Measurements from ENCODE around the gene PTPRR.

Gene PTPRR

DNA sequence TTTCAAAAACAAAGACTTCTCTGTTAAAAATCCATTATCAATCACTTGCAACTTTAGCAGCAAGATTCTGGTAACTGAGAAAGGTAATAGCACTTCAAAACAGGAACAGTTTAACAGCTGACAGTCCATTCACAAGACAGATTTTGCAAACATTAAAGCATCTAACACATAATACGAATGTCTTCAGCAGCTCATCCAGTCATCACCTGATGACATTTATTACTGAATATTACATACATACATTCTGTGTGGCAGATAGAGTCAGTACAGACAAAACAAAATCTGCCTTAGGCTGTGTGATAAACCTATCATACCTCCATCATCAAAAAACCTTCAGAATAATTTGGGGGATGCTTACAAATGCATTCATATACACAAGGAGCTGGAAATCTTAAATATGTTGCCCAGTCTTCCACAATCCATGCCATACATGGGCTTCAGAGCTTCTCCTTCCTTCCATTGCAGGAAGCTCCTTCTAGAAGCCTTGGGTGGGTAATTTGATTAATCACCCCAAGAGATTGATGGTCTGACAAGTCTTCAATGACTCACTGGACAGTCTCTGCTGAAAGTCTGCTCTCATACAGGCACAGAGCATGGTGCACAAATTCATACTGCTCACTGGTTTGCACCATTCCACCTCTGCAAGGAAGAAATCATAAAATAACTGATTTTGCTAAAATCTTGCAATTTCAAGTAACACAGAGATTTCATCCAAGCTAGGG is 281.7 kb downstream of the PTPRR start:
- no peak for DNase-seq

DNA sequence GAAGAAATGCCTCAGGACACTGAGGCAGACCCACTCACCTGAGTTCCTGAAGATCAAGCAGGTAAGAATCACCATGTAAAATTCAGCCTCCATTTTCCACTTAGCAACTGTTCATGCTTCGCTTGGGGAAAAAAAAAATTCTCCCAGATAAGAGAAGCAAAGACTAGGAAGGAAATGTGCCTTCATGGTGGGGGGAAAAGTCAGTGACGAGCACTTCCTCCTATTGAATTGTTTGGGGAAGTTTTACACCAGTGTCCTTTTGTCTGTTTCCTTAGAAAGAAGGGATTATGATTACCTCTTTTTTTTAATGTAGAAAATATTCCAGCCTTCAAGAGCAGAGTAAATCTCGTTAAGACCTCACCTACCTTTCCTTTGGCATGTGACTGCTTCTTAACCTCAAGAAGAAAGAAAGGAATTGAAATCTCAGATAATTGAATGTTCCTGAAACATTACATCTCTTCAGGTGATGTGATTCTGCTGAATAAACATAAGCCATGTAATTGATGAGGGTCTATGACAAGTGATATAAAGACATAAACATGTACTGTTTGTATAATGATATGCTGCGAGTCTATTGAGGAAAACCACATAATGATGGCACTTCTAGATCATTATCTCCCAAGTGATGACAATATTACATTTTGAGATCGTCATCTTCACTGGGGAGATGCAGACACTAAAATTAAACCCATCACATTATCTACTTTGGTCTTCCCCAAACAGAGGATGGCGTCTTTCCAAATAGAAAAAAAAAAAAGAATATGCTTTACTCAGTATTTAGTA is 283.0 kb downstream of the PTPRR start, which contains the start of gene PTPRB:
Gene PTPRB (minus strand): TSS at position 127 of the 783 bp plus-strand sequence. CDS start 34 bp downstream, at position 93.
- DNase-seq = no peak

DNA sequence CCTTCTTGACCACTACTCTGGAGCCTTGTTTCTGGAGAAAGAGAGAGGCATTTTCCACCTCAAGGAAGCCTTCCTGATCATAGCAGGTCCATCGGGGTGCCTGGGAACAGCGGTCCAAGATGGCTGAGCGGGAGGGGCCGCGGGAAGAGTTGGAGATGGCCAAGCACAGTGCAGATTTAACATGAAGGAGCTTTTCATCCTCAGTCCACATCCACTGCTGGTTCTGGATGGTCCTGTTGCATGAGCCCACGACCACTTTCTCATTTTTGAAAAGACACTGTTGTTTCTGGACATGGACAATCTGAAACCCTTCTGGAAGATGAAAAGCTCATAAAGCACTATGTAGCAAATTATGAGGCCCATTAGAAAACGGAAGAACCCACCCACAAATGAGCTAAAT is 284.8 kb downstream of the PTPRR start:
- DNase-seq = no peak

DNA sequence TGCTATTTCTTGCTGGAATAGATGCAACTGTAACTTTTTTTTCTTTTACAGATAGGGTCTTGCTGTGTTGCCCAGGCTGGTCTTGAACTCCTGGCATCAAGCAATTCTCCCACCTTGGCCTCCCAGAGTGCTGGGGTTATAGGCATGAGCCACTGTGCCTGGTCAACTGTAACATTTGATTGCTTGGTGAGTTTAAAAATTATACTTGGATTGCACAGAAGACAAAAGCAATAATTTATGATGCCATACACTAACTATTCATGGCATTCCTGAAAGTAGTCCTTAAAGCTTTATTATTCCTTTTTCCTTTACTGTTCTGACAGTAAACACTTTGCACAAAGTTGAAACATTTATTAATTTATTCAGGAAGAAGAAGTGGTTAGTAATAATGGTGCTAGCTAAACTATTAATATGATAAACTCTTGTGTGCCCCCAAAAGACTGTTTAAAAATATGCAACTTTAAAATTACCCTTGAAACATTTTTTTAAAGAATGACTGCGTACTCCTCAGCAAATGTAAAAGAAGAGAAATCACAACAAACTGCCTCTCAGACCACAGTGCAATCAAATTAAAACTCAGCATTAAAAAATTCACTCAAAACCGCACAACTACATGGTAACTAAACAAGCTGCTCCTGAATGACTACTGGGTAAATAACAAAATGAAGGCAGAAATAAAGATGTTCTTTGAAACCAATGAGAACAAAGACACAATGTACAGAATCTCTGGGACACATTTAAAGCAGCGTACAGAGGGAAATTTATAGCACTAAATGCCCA is 291.6 kb downstream of the PTPRR start:
- no peak for DNase-seq

DNA sequence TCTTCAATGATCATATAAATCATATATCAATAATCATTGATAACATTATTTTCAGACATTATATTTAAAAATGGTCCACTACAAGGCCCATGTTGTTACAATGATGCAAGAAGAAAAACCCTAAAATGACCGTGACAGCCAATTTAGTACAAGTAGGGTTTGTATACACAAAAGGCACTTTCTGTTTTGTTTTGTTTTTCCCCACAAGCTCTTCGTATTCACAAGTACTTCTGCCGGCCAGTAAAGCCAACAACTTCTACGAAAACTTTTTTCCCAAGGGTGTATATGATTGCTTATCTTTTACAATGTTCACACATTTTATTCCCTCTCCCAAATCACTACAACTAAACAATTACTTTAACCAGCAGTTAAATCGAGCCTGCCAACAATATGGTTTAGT is 292.9 kb downstream of the PTPRR start:
- DNase-seq = no peak

DNA sequence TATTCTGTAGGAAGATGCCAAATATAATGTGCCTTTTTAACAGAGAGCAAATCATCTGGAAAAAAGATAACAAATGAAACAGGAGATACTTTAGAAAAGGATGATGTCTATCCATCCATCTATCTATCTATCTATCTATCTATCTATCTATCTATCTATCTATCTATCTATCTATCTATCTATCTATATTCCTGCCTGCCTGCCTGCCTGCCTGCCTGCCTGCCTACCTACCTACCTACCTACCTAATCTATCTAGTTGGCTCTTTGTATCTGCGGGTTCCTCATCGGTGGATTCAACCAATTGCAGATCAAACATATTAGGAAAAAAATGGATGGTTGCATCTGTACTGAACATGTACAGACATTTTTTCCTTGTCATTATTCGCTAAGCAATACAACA is 294.4 kb downstream of the PTPRR start:
- DNase-seq = no peak

DNA sequence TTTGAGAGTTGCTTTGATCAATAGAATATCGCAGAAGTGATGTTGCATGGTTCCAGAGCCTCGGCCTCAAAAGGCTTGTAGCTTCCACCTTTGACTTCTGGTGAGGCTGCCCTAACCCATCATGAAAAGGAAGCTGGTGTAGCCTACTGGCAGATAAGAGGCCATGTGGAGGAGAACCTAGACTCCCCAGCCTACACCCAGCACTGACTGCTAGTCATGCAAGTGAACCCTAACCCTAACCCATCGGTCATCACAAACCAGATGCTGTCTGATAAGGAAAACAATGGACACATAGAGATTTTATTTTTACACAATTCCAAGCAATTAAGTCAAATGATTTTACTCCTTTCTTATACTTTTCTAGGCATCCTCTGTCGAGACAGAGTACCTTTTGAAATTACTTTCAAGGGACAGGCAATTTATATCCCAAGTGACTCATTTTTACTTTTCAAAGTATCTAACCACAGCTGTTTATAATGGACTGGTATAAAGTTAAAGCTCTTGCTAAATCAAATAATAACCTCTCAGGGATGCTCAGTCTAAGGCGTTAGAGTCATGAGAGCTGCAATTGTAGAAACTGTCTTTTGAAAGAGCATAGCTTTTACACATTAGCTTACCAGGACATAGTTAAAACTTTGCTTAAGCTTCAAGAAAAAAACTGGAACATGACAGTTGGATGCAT is 300.9 kb downstream of the PTPRR start:
- DNase-seq = no peak

DNA sequence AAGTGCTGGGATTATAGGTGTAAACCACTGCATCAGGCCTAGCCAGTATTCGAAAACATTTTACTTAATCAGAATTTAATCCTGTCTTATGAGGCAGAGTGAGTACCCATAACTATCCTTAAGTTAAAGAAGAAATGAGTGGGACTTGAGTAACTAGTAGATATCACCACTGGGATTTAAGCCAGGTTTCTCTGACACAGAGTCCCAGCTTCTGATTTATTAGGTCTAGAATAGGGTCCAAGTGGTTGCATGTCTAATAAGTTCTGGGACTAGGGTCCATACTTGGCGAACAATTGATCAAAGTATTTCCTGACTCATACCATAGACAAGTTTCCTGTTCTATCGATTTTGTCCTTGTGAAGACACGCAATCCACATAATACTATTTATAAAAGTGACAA is 302.2 kb downstream of the PTPRR start:
- DNase-seq = no peak

DNA sequence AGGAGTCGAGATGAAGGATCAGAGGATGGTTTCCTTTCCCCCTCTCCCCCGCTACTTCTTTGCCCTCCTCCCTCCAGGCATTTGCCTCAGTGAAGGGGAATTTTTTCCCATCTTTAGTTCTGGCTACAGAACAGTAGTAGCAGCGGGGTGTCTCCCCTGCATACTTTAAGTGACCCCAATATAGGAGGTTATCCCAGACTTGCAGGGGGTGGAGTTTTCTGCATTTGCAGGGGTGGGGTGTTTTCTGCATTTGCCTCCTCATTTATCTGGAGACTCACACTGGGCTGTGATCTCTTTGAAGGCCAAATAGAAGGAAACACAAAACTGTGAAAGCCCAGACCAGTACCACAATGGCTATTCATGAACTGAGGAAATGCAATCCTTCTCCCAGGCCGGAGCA is 303.1 kb downstream of the PTPRR start:
- no peak for DNase-seq

DNA sequence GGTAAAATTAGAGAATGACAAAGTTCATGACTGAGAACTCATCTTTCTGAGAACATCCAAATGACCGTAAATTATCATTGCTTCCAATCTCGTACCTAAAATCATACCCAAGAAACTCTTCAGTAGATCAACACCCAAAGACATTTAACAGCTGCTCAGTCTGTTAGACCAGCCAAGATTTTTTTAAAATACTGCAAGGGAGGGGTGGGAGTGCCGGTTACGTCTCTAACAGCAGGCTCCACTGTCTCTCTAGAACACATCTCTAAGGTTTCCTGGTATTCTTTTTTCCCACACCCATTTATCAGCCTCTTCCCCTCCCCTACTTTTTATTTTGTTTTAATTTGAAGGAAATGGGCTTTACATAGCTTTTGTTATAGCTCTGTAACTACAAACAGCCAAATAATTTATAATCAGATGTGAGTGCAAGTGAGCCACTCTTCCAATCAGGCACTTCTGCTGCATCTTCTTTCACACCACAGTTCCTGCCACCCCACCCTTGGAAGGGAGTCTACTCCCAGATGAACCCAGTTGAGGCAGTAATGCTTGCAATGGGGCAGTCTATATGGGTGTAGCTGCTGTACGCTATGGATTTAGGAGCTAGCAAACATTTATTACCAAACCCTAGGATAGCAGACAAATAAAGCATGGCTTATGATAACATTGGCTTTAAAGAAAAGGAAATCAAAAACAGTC is 305.2 kb downstream of the PTPRR start:
- DNase-seq = no peak

DNA sequence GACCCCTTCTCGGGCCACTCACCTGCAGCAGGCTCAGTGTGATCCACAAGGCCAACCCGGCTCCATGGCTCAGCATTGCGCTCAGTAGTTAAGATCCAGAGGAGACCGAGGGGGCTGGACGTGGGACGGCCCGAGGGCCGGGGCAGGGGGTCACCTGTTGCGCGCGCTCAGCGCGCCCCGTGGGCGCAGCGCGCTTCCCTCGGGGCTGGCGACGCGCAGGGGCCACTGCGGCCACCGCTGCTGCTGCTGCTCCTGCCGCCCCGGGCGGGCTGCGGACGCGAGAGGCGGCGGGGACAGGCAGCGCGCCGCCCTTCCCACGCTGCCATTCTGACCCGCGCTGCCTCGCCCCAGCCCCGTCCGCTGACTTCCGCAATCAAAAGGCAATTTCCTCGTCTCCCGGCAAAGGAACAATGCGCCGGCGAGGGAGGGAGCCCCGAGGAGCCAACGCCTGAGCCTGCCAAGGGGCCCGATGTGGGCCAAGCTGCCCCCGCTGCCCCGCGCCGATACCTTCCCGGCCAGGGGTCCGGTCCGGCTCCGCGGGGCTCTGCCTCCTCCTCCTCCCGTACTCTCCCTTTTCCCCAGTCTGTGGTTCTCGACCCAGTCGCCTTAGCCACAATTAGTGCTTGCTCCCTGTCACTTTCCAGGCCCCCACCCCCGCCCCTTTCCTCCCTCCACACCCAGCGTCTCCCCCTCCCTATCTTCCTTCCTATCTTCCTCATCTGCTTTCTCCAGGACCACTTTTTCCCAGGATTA is 310.6 kb downstream of the PTPRR start:
- DNase-seq = no peak

DNA sequence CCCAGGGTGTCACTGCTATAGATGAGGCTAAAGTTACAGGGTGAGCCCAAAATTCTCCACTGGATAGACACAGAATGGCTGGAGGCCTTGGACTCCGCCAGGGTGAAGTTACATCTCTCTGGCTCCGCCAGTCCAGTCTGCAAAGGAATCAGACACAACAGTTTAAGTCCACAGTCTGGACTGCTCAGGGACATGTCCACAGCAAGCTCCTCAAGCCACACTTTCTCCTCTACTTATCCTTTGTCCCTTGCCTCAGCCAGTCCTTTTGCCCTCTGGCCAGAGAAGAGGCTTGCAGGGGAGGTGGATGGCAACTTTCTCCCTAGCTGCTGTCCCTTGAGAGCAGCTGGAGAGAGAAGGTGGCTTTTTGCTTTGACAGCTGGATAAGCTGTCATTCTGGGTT is 311.3 kb downstream of the PTPRR start:
- DNase-seq = no peak

DNA sequence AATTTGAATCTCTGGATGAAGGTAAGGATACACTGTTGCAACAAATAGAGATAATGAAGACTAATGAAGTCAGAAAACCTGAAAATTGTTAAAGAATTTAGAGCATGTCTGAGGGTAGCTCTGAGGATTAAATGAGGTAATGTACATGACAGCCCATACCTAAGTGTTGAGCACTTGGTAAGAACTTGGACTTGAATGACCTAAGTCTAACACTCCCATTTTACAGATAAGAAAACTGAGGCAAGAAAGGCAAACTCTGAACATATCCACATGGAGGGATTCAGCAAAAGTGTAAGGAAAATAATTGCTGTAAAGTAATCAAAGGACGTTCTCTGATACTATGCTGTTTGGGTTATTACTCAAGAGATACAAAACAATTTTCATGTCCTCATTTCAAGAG is 312.4 kb downstream of the PTPRR start:
- no peak for DNase-seq

DNA sequence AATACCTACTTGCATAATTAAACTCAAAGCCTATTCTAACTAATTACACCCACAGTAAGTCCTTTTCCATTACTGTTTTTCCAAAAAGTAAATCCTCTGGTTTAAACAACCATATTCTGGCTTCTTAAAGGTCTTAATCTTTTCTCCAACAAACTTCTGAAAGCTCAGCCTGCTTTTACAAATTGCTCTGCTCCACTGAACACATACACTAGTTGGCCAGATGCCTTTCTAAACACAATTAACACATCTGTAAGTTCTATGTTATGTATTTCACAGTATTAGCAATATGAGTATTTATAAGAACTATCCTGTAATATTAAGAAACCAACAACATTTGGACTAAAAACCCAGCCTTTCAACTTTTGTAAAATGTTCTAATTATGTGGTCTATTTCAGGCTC is 313.4 kb downstream of the PTPRR start:
- DNase-seq = no peak

DNA sequence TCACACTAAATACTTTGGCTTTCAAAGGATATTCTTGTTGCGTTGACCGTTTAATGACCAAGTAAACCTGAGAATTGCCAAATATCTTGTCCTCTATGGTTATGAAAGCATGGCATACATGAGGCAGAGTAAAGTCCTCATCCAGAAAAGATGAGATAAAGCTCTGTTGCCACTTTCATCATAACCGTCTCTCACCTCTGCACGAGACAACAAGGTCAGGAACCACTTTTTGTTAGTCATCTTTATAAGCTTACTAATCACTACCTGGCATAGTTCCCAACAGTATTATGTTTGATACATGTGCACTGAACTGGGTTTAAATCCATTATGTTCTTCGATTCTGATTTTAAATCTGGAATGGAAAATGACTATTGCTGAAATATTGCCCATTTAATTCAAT is 314.6 kb downstream of the PTPRR start:
- DNase-seq = no peak

DNA sequence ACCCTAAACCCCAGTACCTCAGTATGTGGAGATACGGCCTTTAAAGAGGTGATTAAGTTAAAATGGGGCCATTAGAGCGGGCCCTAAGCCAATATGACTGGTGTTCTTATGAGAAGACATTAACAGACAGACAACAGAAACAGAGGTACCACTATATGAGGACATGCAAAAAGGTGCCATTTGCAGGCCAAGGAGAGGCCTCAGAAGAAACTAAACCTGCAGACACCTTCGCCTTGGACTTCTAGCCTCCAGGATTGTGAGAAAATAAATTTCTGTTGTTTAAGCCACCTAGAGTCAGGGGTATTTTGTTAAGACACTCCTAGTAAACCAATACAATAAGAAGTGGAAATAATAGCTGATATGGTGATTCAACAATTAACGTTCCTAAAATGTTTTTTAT is 315.9 kb downstream of the PTPRR start:
- DNase-seq = no peak

DNA sequence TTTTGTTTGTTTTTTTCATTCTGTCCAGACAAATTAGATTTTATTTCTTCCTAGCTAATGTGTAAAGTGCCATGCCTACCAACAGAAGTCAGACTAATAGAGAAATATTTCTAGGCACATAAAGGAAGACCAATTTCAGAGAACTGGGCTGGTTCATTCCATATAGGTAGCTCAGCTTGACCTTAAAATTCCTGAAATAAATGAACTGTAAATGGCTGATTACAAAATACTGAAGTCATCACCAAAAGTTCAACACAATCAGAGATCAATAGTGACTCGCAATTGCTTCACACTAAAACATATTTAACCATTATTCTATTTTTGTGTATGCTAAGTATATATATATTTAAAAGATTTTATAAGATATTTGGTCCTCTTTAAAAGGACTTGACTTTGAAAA is 317.5 kb downstream of the PTPRR start:
- DNase-seq = no peak

DNA sequence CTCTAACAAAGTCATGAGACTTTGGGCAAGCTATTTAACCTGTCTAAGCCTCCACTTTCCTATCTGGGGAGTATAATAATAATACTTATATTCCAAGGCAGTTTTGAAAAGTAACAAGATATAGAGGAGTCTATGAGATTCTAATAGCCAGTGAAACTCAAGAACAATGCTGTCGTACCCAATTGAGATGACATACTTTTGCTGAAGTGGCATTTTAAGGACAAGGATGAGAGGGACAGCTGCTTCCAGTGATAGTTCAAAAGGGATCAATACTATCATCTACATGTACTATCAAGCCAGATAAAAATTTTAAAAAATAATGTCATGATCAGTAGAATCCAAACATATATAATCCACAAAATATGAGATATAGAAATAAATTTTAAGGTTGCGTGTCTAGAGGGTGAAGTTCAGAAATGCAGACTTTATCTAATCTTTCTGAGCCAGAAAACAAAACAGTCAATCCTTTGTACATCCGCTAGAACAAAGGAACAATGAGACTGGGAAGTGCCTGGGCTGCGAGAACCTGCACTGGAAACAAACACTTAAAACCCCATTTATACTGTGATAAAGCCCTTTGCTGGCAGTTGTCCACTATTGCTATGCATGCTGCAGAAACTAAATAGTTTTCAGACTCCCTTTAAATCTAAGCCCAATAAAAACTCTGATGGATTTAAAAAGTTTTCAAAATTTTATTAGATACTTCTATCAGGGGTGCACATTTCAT is 321.9 kb downstream of the PTPRR start:
- DNase-seq = no peak

DNA sequence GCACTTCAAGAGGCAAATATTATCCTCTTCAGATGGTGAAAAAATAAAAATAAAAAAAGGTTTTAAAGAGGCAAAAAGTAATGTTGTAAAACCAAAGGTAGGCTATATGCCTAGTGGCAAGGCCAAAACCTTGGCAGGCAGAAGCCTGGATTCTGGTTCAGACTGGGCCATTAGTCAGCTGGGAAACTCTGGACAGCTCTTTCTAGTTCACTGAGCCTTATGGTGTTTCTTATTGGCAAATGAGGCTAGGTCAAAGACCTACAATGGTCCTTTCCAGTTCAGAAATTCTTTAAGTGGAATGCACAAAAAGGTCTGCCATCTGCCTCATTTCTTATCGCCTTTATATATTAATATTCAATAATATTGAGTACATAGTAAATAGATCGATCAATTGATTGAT is 327.9 kb downstream of the PTPRR start:
- DNase-seq = no peak

DNA sequence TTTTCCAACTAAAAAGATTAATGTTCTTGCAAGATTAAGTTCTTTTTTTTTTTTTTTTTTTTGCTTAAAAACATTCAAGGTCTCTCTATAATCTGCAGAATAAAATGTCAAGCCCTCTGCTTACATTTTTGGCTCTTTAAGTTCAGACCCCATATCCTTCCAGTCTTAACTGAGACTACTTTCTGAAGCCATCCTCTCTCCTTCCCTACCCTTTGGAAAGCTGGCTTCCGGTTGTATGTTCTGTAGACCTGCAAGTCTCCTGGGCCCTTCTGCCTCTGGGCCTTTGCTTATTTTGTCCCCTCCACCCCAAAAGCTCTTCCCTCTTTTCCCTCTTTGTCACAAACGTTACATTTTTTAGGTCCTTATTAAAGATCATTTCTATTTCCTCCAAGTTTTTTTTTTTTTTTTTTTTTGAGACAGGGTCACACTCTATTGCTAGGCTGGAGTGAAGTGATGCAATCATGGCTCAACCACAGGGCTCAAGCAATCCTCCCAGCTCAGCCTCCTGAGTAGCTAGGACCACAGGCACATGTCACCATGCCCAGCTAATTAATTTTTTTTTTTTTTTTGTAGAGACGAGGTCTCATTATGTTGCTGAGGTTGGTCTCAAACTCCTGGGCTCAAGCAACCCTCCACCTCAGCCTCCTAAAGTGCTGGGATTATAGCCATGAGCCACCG is 329.9 kb downstream of the PTPRR start:
- no peak for DNase-seq
